ENCODE results near the gene ADGRE1. TPM values are rescaled to one million over a fixed set of nuclear protein-coding genes. Genes with fewer than 3 reads are reported as not detected.

The ADGRE1 gene
- total and polyA plus RNA-seq, 8 donors, result 0.09 to 15.2 (median 0.34) TPM

DNA sequence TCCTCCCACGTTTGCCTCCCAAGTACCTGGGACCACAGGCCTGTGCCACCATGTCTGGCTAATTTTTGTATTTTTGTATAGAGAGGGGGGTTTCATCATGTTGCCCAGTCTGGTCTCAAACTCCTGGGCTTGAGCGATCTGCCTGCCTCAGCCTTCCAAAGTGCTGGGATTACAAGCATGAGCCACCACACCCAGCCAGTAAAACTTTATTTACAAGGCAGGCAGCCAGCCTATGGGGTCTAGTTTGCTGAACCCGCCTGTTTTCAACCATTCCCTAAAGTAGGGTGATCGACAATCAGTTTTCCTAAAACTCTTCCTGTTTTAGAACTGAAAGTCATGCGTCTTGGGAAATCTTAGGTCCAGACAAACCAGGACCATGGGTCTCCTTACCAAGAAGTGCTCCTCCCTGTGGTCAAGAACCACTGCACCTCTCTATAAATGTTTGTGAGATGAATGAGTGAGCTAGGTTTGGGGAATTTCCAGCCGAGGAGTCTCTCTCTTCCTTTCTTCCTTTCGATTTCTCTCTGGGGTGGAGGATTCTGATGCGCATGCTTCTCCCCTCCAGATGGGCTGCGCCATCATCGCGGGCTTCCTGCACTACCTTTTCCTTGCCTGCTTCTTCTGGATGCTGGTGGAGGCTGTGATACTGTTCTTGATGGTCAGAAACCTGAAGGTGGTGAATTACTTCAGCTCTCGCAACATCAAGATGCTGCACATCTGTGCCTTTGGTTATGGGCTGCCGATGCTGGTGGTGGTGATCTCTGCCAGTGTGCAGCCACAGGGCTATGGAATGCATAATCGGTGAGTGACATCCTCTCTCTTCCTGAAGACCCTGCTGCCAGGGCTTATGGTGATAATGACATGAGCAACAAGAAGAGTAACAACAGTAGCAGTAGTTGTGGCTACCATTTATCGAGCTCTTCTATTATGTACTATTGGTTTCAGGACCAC, 38.7 kb downstream of the ADGRE1 start:
- ATAC-seq (no peak), DNase-seq (no peak)
- H3K4me1 ChIP-seq, result no peaks in the 10 kb centered on the region
- no peak overlapping the region for H3K4me3 ChIP-seq
- no peak overlapping the region for H3K27ac ChIP-seq
- peaks cover 0 to 18% of the 10 kb centered on the region in 2 donors for H3K9me3 ChIP-seq
- no peaks in the 10 kb centered on the region for H3K27me3 ChIP-seq
- intact Hi-C loops (cut with DNase I), result no loop called here
- TF ChIP-seq, protein P1, sequence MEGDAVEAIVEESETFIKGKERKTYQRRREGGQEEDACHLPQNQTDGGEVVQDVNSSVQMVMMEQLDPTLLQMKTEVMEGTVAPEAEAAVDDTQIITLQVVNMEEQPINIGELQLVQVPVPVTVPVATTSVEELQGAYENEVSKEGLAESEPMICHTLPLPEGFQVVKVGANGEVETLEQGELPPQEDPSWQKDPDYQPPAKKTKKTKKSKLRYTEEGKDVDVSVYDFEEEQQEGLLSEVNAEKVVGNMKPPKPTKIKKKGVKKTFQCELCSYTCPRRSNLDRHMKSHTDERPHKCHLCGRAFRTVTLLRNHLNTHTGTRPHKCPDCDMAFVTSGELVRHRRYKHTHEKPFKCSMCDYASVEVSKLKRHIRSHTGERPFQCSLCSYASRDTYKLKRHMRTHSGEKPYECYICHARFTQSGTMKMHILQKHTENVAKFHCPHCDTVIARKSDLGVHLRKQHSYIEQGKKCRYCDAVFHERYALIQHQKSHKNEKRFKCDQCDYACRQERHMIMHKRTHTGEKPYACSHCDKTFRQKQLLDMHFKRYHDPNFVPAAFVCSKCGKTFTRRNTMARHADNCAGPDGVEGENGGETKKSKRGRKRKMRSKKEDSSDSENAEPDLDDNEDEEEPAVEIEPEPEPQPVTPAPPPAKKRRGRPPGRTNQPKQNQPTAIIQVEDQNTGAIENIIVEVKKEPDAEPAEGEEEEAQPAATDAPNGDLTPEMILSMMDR (IDR thresholded peaks at IDR 0.05), result no peak
- H3K36me3 ChIP-seq, result peaks cover 0 to 47% of the 10 kb centered on the region in 2 donors

DNA sequence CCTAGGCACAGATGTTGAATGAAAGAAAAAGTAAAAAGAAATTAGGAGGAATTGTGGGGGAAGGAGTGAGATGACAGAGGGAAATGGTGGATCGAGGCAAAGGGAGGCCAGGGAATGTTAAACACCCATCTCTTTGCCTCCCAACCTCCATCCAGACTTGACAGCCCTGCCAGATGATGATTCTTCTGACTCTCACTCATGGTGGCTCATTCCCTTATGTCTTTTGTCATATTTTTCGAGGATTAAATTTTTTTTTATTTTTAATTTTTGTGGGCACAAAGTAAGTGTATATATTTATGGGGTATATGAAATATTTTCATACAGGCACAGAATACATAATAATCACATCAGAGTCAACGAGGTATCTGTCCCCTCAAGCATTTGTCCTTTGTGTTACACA, 42.8 kb downstream of the ADGRE1 start:
- intact Hi-C loops (cut with DNase I), result no loop called here
- Histone ChIP-seq H3K27ac (no peak overlapping the region), H3K36me3 (peaks cover 0 to 17% of the 10 kb centered on the region in 2 donors), H3K27me3 (no peaks in the 10 kb centered on the region), H3K4me1 (no peaks in the 10 kb centered on the region), H3K9me3 (peaks cover 0 to 21% of the 10 kb centered on the region in 2 donors), H3K4me3 (no peak overlapping the region)
- TF ChIP-seq, protein P1 (IDR thresholded peaks at IDR 0.05), result no peak
- DNase-seq, result no peak
- ATAC-seq, result no peak

DNA sequence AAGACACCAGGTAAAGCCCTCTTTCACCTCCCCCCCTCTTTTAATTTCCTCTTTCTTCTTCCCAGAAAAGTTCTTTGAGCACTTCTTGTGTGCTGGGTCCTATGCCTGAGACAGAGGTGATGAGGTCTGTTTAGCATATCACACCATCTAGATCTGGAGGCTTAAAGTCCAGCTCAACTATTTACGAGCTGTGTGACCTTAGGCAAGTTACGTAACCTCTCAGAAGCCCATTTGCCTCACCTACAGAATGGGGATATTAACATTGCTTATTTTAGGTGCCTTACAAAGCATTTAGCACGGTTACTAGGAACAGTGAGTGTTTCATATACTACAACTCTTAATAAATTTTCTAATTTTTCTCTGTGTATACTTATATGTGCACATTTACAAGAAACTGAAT, 47.7 kb downstream of the ADGRE1 start:
- no peak overlapping the region for H3K4me3 ChIP-seq
- ATAC-seq, result no peak
- TF ChIP-seq, protein P1 (IDR thresholded peaks at IDR 0.05), result no peak
- H3K9me3 ChIP-seq, result peaks cover 0 to 16% of the 10 kb centered on the region in 2 donors
- intact Hi-C loops (cut with DNase I), result no loop called here
- H3K27ac ChIP-seq, result no peak overlapping the region
- no peaks in the 10 kb centered on the region for H3K4me1 ChIP-seq
- H3K36me3 ChIP-seq, result peaks cover 0 to 27% of the 10 kb centered on the region in 2 donors
- H3K27me3 ChIP-seq, result peaks cover 0 to 10% of the 10 kb centered on the region in 2 donors
- DNase-seq, result no peak

DNA sequence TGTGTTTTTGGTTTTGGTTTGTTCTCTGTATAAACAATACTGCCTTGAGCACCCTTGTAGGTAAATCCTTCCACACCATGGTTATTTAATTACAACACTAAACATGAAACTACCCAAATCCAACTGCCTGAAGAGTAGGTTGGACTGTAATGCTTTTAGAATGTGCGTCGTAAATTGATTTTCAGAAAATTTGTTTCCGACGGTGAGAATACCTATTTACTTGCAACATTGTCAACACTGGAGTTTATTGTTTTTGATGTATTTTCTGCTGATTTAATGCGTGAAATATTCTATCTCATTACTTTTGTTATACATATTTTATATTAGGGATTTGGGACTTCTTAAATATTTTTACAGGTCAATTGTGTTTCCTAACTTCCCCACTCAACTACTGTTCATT, 48.2 kb downstream of the ADGRE1 start:
- no peaks in the 10 kb centered on the region for H3K4me1 ChIP-seq
- H3K27ac ChIP-seq, result no peak overlapping the region
- ATAC-seq (no peak), DNase-seq (no peak)
- H3K27me3 ChIP-seq, result peaks cover 0 to 10% of the 10 kb centered on the region in 2 donors
- no peak overlapping the region for H3K4me3 ChIP-seq
- H3K36me3 ChIP-seq, result peaks cover 0 to 31% of the 10 kb centered on the region in 2 donors
- TF ChIP-seq, protein P1 (IDR thresholded peaks at IDR 0.05), result no peak
- H3K9me3 ChIP-seq, result peaks cover 0 to 10% of the 10 kb centered on the region in 2 donors
- intact Hi-C loops (cut with DNase I), result no loop called here

DNA sequence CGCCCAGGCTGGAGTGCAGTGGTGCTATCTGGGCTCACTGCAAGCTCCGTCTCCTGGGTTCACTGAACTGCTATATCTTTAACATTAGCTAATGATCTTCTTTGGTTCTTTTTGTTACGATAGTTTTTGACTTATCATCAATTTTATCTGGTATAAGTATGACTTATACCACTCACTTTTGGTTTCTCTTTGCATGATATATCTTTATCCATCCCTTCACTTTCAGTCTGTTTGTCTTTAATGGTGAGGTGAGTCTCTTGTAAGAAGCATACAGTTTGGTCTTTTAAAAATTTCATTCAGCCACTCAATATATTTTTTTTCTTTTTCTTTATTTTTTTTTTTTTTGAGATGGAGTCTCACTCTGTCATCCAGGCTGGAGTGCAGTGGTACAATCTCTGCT, 58.4 kb downstream of the ADGRE1 start:
- peaks cover 0 to 18% of the 10 kb centered on the region in 2 donors for H3K36me3 ChIP-seq
- DNase-seq (no peak), ATAC-seq (no peak)
- intact Hi-C loops (cut with DNase I), result no loop called here
- no peak overlapping the region for H3K27ac ChIP-seq
- H3K9me3 ChIP-seq, result no peaks in the 10 kb centered on the region
- no peak overlapping the region for H3K4me3 ChIP-seq
- H3K27me3 ChIP-seq, result peaks cover 0 to 20% of the 10 kb centered on the region in 2 donors
- TF ChIP-seq, protein P1 (IDR thresholded peaks at IDR 0.05), result no peak
- H3K4me1 ChIP-seq, result peaks cover 0 to 3% of the 10 kb centered on the region in 2 donors
